Body of pancreas (tissue), 4 donors: Measurements from ENCODE around the gene SCNN1A.

Source experiments
- CTCF ChIP-seq, 7 experiments: fragments of 450-650 bp in 4 of 7; fragments of 200-600 bp in 3 of 7; sonication (generic) in 3 of 7; IDR thresholded peaks; one replicate each; pipeline ENCODE4 v1.5.1; 2016 to 2019; ENCODE audit warnings: antibody characterized with exemption in 7 of 7
- POLR2A ChIP-seq, 3 donors: fragments of 450-650 bp; IDR thresholded peaks; one replicate each; pipeline ENCODE4 v1.6.1; 2016; ENCODE audit warnings: antibody characterized with exemption in 3 of 3, mild to moderate bottlenecking in 2 of 3

- TF ChIP-seq POLR2A (IDR thresholded peaks at IDR 0.05) (no peak), CTCF (IDR thresholded peaks at IDR 0.05) (no peak)
Observed at GRCh38 chr12:6315704-6316597, 59.4 kb downstream of the SCNN1A start.
